ENCODE measurements around the gene CDH20.

- TF ChIP-seq CTCF (IDR thresholded peaks at IDR 0.05) (no peak), POLR2A (IDR thresholded peaks at IDR 0.05) (no peak), POLR2AphosphoS5 (IDR thresholded peaks at IDR 0.05) (no peak), EP300 (IDR thresholded peaks at IDR 0.05) (no peak)
Observed at GRCh38 chr18:61428266-61428665, 95.0 kb downstream of the CDH20 start.

Measured in suprapubic skin (tissue), 4 donors.